NCI-H2171 treated with DMSO at 0.1 percent for 48 hours (cell line): ENCODE results near the gene IFT122.
A peak's percentile ranks its signal among the peaks of the same experiment; 100 is the strongest.

ENCODE experiments used
- DNase-seq: peaks from one replicate; lab custom pipeline; 2025; lab: John Stamatoyannopoulos, UW

IFT122 gene

DNA sequence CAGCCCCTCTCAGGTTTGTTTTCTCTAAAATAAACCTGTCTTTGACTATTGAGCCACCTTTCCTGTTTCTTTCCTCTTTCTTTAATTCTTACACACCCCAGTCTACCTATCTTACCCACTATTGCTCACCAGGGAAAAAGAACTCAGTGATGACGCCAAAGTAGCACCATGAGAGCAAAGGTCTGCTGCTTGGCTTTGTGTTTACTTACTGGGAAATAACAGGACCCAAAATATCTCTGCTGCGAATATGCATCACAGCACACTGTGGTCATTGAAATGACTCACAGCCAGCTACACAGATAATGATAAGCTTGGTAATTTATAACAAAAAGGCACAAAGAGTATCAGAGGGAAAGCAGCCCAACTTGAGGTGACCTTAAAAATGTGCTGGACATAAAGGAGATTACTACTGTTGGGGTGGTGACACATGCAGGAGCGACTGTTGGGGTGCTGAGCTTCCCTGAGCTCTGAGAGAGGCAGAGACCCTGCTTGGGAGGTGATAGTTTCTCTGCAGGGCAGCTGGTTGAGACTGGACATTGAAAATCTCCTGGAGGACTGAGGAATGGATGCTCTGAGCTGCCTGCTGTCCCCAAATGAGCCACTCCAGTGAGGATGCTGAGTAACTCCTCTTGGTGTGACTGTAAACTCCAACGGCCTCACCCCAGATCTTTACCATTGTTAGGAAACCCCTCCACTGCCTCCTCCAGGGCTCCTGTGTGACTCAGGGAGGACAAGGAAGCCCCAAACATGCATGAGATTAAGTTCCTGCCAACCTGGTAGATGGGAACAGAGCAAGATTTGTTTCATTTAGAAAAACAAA, 26.1 kb upstream of the IFT122 start:
- DNase-seq: no peak

DNA sequence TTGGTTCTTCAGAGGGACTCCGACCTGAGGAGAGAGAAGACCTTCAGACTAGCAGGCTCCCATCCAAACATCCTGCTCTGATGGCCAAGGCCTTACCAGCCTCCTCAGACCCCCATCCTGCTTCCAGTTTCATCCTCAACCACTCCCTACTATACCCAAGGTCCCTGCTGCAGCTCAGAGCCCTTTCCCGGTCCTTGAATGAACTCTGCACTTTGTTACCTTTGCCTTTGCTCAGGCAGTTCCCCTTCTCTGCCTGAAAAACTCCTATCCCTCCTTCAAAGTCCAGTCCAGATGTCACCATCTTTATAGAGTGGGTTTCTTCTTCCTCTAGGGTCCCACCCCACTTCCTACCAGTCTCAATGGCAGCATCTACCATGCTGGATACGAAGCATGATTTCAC, 24.6 kb upstream of the IFT122 start:
- no peak for DNase-seq

DNA sequence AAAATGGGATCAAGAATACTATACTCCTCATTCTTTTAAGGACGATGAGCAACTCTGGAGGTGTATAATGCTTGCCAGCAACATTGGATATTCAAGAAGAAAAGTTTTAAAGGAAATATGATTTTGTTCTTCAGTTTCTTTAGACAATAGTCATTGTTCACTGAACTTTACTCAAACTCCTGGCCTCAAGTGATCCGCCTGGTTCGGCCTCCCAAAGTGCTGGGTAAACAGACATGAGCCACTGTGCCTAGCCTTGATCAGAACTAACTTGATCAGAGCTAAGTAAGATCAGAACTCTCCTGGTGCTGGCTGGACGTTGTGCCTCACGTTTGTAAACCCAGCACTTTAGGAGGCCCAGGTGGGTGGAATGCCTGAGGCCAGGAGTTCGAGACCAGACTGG, 24.2 kb upstream of the IFT122 start:
- DNase-seq: no peak

DNA sequence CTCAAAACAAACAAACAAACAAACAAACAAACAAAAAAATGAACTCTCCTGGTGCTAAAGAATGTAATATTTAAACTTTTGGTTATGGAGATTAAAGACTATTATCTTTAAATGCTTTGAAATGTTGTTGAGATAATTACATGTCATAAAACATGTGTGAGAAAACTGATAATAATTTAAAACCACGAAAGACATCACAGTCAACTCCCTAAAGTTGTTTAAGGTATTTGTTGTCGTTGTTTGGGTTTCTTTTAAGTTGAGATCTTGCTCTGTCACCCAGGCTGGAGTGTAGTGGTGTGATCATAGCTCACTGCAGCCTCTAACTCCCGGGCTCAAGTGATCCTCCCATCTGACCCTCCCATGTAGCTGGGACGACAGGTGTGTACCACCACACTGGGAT, 23.6 kb upstream of the IFT122 start:
- no peak for DNase-seq

DNA sequence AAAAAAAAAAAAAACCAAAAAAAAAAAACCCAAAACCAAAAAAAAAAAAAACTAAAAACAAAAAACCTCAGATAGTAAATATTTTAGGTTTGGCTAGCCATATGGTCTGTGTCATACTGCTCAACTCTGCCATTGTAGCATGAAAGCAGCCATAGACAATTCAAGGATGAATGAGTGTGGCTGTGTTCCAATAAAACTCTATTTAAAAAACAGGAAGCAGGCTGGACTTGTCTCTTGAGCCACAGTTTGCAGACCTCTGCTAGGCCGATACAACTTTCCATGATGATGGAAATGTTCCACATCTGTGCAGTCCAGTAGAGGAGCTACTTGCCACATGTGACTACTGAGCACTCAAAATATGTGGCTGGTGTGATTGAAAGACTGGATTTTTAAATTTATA, 22.7 kb upstream of the IFT122 start:
- DNase-seq: no peak

DNA sequence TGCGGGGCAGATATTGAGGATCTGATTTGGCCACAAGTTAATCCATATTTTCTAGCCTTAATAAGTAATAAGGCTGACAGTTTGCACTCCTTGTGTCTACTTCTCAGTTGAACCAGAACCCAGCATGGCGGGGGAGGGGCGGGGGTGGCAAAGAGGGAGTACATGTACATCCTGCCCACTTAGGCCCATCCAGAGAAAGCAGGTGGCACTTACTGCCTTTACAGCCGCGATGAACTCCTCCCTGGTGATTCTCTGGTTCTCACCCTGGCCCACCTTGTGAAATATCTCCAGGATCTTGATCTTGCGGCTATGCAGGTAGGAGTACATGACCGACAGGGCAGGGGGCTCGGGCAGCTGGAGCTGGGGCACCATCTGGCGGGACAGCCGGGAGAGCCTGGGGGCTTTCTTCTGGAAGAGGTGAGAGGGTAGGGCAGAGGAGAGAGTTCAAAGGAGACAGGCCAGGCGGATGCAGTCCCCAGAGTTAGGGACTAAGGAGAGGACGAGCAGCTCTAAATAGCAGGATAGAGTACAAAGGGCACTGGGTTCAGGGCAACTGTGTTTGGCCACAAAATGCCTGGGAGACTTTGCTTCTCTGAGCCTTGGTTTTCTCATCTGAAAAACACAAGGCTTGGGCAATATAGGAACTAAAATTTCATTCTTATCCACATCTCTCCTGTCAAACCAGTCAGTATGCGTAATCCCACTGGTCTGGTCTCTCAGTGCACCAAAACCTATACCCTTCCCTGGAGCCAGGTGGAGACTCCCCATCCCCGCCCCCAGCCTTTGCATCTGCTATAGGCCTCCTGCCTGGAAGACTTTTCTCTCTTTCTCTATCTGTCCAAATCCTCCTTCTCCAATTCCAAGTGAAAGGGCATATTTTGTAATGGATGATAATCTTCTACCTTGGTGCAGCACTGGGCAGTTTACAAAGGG, 21.7 kb upstream of the IFT122 start:
- DNase-seq: no peak

DNA sequence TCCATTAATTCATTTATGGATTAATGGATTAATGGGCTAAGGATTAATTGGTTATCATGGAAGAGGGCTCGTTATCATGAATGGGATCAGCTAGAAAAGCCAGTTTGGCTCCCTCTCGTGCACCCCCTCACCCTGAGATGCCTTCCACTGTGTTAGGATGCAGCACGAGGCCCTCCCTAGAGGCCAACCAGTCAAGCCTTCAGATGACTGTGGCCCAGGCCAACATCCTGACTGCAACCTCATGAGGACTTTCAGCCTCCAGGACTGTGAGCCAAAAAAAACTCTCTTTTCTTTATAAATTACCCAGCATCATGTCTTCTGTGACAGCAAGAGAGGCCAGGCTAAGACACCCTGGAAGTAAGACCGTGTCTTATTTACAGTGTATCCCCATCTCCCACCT, 20.5 kb upstream of the IFT122 start:
- DNase-seq: no peak

DNA sequence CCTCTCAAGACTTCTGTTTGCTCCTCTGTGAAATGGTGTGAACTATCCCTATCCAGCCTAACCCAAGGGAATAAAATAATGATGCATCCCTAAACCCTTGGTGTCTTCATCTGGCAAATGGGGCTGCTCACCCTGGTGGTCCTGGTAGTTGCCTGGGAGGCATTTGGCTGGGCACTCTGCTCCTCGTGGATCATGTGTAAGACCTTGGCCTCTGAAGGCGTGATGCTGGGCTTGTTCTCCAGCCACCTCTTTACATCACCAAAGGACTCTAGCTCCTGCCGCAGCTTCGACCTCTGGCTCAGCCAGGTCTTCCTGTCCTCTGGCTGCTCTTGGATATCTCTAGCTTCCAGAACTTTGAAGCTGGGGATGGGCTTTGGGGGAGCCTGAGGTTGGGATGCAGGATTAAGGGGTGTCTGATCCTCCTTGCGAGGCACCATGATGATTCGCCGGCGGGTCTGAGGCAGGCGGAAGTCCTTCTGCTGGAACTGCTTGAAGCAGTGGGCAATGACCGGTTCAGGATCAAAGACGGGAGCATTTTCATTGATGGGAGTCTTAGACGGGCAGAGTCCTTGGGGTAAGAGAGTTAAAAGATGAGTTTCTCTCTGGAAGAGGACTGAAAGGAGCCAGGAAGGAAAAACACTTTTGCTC, 18.7 kb upstream of the IFT122 start:
- DNase-seq: no peak

DNA sequence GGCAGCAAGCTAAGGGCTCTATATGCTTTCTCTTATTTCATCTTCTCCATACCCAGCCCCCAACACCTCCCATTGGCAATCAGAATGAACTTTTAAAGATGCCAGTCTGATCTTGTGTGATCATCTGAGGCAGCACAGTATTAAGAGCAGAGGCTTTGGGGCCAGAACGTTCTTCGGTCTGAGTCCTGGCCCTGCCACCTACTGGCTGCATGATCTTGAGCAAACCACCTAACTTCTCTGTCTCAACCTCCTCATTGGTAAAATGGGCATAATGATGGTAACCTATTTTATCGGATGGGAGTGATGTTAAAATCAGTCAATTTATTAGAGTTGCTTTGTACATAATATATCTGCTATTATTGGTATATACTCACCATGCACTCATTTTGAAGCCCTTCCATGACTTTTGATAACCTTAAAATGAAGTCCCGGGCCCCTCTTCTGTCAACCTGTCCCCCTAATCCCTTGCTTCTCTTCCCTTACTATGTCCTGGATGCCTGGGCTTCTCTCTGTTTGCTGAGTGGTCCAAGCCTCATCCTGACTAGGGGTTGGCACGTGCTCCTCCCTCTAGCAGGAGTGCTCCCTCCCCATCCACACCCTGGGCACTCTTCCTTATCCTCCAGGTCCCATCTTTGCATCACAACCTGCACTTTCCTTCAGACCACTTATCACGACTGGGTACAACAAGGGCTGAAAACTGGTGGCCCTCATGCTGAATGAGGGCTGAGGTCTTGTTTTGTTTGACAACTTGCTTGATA, 17.9 kb upstream of the IFT122 start:
- DNase-seq: no peak

DNA sequence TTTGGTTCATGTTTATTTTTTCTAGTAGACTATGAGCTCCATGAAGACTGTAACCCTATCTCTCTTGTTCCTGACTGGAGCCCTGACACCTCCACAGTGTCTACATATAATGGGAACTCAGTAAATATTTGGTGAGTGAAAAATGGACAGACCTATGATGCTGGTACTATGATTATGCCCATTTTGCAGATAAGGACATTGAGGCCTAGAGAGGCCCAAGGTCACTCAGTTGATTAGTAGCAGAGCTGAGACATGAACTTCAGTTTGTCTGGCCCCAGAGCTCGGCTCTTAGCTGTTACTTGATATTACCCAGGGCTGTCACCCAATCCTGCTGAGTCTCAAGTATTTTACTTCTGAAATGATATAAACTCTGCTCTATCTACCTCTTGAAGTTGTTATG, 17.1 kb upstream of the IFT122 start:
- no peak for DNase-seq

DNA sequence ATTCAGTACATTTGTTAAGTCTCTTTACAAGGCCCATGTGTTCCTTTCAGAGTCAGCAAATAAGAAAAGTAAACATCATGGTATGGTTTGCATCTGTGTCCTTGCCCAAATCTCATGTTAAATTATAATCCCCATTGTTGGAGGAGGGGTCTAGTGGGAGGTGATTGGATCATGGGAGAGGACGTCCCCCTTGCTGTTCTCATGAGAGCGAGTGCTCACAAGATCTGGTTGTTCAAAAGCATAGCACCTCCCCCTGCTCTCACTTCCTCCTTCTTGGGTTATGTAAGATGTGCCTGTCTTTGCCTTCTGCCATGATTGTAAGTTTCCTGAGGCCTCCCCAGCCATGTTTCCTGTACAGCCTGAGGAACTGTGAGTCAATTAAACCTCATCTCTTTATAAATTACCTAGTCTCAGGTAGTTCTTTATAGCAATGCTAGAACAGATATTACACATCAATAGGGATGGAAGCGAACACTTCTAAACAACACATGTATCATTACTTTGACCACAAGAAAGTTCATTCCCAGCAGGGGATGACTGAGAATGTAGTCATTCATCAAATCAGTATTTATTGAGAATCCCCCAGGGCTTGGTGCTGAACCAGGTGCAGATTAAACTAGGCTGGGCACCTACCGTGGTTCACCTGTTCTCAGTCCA, 15.7 kb upstream of the IFT122 start:
- no peak for DNase-seq

DNA sequence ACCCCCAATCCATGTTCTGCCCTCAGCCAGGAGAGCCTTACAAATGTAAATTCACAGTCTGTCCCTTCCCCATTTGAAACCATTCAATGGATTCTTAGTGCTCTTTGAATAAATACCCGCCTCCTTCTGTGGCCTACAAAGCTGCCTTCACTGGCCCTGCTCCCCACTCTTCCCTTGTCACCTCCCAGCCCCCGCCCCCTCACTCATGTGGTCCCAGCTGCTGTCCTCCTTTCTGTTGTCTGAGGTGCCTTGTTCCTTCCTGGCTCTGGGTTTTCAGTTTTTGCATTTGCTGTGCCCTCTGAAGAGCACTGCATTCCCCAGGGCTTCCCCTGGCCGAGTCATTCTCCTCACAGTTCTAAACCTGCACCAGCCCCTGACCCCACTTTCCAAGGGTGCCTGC, 14.8 kb upstream of the IFT122 start:
- no peak for DNase-seq

DNA sequence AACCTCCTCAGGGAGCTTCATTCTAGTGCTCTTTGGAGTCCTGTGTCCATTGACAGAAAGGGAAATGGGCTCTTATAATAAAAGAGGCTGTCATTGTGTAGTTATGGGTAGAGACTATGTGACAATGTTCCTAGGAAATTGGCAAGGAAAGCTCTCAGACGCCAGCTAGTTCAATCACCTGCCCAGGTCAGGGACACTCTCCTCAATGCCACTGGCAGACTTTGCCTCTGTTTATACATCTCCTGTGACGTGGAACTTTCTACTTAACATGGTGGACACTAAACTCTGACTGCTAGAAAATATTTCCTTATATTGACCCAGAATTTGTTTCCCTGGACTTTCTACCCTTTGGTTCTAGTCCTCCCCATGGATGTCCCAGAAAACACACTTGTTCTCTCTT, 14.4 kb upstream of the IFT122 start:
- DNase-seq: no peak

DNA sequence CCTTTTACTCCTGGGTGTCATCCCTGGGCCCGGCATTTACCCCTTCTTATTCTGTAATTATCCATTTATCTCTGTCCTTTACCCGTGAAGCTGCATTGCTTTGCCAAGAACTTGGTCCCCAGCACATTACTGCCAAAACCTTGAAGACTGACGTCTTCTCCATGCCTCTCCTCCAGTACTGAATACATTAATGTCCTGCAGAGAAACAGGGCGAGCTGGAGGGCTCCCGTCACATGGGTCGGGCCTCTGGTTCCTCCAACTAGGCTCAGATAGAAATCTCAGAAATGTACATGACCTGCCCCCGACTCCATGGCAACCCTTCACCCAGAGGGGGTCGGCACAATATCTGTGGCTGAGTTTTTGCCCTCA, 12.0 kb upstream of the IFT122 start:
- DNase-seq: no peak

DNA sequence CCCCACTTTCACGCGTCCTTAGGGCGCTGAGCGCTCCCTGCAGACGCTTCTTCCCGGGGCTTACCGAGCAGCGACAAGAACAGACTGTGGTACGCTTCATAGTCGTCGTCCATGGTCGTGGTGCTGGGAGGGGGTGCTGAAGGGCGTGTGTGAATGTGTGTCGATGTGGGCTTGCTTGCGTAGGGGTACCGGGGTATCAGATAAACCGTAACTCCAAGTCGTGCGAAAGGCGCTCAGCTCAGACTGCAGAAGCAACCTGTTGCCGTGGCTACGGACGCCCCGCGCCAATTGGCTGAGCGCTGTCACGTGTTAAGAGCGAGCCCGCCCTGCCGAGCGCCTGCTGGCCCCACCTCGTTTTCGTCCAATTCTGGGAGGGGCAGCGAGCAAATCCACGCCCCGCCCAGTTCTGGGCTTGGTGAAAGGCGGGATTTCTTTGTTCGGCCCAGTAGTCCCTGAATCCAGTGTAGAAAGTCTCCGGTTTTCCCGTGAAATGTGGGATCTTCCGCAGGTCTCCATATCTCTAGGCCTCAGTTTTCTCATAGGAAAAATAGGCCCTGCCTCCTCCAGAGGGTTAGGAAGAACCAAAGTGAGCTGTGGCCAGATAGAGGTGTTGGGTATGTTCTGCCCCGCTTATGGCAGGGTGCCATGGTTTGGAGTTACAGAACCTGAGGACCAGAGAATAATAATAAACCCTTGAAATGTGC, 11.5 kb upstream of the IFT122 start, which contains the start of gene EFCAB12:
Gene EFCAB12 (minus strand): TSS at position 261 of the 704 bp plus-strand sequence. CDS start 148 bp downstream, at position 113.
- DNase-seq: peak; percentile 97

DNA sequence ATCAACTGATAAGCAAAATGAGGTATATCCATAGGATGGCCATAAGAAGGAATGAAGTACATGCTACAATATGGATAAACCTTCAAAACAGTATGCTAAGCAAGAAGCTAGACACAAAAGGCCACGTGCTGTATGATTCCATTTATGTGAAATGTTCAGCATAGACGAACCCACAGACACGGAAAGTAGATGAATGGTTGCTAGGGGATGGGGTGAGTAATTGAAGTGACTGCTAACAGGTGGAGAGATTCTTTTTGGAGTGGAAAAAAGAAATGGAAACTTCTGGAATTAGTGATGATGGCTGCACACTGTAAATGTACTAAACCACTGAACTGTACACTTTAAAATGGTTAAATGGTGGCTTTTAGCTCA, 11.0 kb upstream of the IFT122 start:
- no peak for DNase-seq

DNA sequence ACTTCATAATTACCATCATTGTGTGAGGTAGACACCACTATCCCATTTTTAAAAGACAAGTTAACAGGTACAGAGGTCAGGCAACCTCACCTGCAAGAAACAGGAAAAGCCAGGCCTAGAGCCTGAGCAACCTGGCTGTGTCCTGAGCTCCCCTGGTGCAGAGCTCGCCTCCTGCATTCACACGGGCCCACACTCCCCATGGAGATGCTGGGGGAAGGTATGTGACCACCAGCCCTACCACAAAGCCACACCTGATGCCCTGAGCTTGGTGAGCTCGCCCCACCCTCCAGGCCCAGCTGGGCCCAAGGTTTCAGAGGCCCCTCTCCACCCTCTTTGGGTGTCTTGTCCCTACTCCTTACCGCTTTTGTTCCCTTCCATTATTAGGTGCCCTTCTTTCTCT, 10.4 kb upstream of the IFT122 start:
- DNase-seq: no peak

DNA sequence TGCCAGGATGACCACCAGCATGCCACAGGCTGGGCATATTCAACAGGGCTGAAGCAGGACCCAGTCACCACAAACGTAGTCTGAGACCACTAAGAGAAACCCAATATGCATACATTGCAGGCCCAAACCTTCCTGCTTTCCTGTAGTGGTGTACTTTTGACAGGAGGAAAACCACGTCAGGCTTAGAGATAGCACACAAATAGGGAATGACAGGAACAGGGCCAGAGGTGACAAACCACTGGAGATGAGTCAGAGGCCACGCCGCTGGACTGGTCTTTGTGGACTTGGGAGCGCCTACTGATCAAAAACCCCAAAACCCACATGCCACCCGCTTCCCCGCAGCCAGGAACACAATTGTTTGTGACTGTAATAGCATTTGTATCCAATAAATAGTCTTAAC, 8.0 kb upstream of the IFT122 start:
- DNase-seq: no peak

DNA sequence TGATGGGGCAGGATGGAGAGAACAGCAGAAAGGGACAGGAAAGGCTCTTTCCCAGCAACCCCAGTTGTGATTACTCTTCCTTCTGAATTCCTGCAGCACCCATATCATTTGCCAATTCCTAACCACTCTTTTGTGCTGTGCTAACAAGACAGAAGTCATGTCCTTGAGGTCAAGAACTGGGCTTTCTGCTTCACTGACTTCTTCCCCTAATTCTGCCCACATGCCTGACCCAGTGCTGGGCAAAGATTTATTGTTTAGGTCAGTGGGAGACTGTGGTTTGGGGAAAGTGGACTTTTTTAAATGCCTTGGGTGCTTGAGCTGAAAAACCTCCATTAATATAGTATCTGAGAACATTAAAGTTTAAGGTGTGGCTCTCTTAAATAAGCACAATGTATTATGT, 7.4 kb upstream of the IFT122 start:
- no peak for DNase-seq

DNA sequence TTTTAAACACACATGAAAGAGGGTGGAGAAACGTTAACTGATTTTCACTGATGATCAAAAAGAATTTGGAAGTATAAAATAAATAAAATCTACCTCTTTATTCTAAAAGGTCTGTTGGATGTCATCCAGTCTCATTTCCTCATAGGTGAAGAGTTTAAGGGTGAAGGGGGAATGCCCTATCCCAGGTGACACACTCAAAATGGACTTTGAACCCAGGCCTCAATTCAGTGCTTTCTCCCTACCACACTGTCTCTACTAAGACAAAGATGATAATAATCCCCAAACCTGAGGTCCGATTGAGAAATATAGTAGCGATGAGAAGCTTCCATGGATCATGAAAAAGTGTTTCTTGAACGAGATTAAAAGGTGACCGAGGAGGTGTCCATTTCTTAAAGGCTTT, 6.5 kb upstream of the IFT122 start:
- DNase-seq: no peak

DNA sequence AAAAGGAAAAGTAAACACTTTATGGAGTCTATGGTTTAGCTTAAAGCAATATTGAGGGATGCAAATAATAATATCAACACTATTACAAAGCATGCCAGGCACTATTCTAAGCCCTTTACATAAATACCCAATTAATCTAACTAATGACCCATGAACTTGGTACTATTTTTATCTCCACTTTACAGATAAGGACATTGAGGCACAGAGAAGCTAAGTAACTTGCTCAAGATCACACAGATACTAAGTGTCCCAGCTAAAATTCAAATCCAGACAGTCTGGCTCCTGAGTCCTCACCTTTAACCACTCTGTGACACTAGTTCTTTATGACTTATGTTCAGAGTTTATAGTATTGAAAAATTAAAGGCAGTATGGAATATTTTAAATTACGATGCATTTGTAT, 5.9 kb upstream of the IFT122 start:
- no peak for DNase-seq
